Natural killer cell treated with Interleukin-12 subunit alpha and Interleukin-12 subunit beta and Interleukin-15 and Interleukin-18, amount 100 ng/mL, for 72 hours (primary cell): ENCODE measurements around the gene SMO. TPM values are rescaled to one million over a fixed set of nuclear protein-coding genes. Genes with fewer than 3 reads are reported as not detected.
"Not testable (repeated sequence)": the region's sequence is repeated elsewhere in the genome, so short reads cannot be mapped to it uniquely, and the experiment has no call there.

Experiments
- ATAC-seq, 2 donors: fragments of 150-1000 bp; cut with Tn5 transposase in 1 of 2; sonication (Bioruptor Pico), chemical (Tn5 transposase) in 1 of 2; 2 replicates each; pipeline ENCODE4 v1.10.0; 2021
- DNase-seq: peaks from one replicate; pipeline ENCODE4 v3.0.0; 2022; ENCODE audit warnings: low spot score
- H3K27ac Mint-ChIP-seq, 2 donors: 1 replicate in 1 of 2; 2 replicates in 1 of 2; pipeline ENCODE4 v1.8.0; 2022; ENCODE audit warnings: mixed read lengths in 2 of 2, mild to moderate bottlenecking in 1 of 2, moderate library complexity in 1 of 2
- H3K27me3 Mint-ChIP-seq, 2 donors: 1 replicate in 1 of 2; 2 replicates in 1 of 2; pipeline ENCODE4 v1.8.0; 2022; ENCODE audit warnings: mixed read lengths in 2 of 2
- H3K36me3 Mint-ChIP-seq: one replicate; pipeline ENCODE4 v1.8.0; 2022; ENCODE audit warnings: mixed read lengths
- H3K4me1 Mint-ChIP-seq, 2 donors: 1 replicate in 1 of 2; 2 replicates in 1 of 2; pipeline ENCODE4 v1.8.0; 2022; ENCODE audit warnings: low read depth in 2 of 2, mixed read lengths in 2 of 2, mild to moderate bottlenecking in 1 of 2
- H3K4me3 Mint-ChIP-seq: one replicate; pipeline ENCODE4 v1.8.0; 2022; ENCODE audit warnings: mixed read lengths
- H3K9me3 Mint-ChIP-seq: 2 replicates; pipeline ENCODE4 v1.8.0; 2022; ENCODE audit warnings: mixed read lengths
- total RNA-seq, 2 donors: library from RNA; stranded (reverse); gene quantifications; one replicate each; pipeline ENCODE4 v1.2.3, GENCODE V29; 2022

SMO gene
- total RNA-seq, 2 donors from 2014 or later: 0.39 to 0.69 TPM

GRCh38 chr7:129252603-129253002 is 64.2 kb downstream of the SMO start:
- not testable (repeated sequence) for H3K27ac Mint-ChIP-seq, H3K4me1 Mint-ChIP-seq, DNase-seq, H3K9me3 Mint-ChIP-seq, H3K4me3 Mint-ChIP-seq, H3K27me3 Mint-ChIP-seq, H3K36me3 Mint-ChIP-seq, ATAC-seq

GRCh38 chr7:129255800-129256199 is 67.4 kb downstream of the SMO start:
- Mint-ChIP-seq H3K36me3 (no peaks in the 10 kb centered on the region), H3K27ac (no peak overlapping the region), H3K4me3 (no peak overlapping the region), H3K9me3 (no peaks in the 10 kb centered on the region), H3K27me3 (no peaks in the 10 kb centered on the region), H3K4me1 (peaks cover 14 to 25% of the 10 kb centered on the region in 2 donors)
- DNase-seq: no peak
- no peak for ATAC-seq

- peaks cover 14 to 22% of the 10 kb centered on the region in 2 donors for H3K4me1 Mint-ChIP-seq
- H3K27ac Mint-ChIP-seq: no peak overlapping the region
- no peaks in the 10 kb centered on the region for H3K36me3 Mint-ChIP-seq
- H3K9me3 Mint-ChIP-seq: no peaks in the 10 kb centered on the region
- no peaks in the 10 kb centered on the region for H3K27me3 Mint-ChIP-seq
- DNase-seq (no peak), ATAC-seq (no peak)
- H3K4me3 Mint-ChIP-seq: no peak overlapping the region
These were observed 67.8 kb downstream of the SMO start for GRCh38 chr7:129256221-129256620.

GRCh38 chr7:129257168-129257567 is 68.7 kb downstream of the SMO start:
- Mint-ChIP-seq H3K27ac (no peak overlapping the region), H3K36me3 (no peaks in the 10 kb centered on the region), H3K4me3 (no peak overlapping the region), H3K27me3 (no peaks in the 10 kb centered on the region), H3K4me1 (peaks cover 16 to 22% of the 10 kb centered on the region in 2 donors), H3K9me3 (no peaks in the 10 kb centered on the region)
- ATAC-seq: no peak
- no peak for DNase-seq

- Mint-ChIP-seq H3K27ac (peak overlapping the region in 1 of 2 donors; percentile 68), H3K9me3 (no peaks in the 10 kb centered on the region), H3K4me1 (peaks cover 22 to 25% of the 10 kb centered on the region in 2 donors), H3K27me3 (no peaks in the 10 kb centered on the region), H3K4me3 (peak overlapping the region; percentile 28), H3K36me3 (no peaks in the 10 kb centered on the region)
- no peak for ATAC-seq
- DNase-seq: no peak
These were observed 70.4 kb downstream of the SMO start for GRCh38 chr7:129258649-129259389.

GRCh38 chr7:129262324-129262723 is 73.9 kb downstream of the SMO start:
- ATAC-seq: peak; percentile 24 to 50
- no peaks in the 10 kb centered on the region for H3K27me3 Mint-ChIP-seq
- no peaks in the 10 kb centered on the region for H3K36me3 Mint-ChIP-seq
- H3K9me3 Mint-ChIP-seq: no peaks in the 10 kb centered on the region
- peak overlapping the region in 1 of 2 donors; percentile 48 for H3K27ac Mint-ChIP-seq
- peaks cover 22 to 25% of the 10 kb centered on the region in 2 donors for H3K4me1 Mint-ChIP-seq
- H3K4me3 Mint-ChIP-seq: peak overlapping the region; percentile 58
- no peak for DNase-seq

Other genes starting within 250 kb of the SMO start
- gene TNPO3, start 133.5 kb upstream of the SMO start, total RNA-seq: 10 to 100 TPM; 70.8 to 71.2 TPM
- 10 to 100 TPM; 17.0 to 74.0 TPM for gene TSPAN33, start 43.9 kb upstream of the SMO start, total RNA-seq
- gene AHCYL2, start 36.4 kb downstream of the SMO start, total RNA-seq: 10 to 100 TPM; 12.1 to 15.9 TPM
- gene STRIP2, start 245.8 kb downstream of the SMO start, total RNA-seq: 10 to 100 TPM; 11.3 to 48.1 TPM